ENCODE results near the gene MYO15A.

MYO15A gene

GRCh38 chr17:18161207-18162145 is 52.9 kb downstream of the MYO15A start:
- H3K27ac ChIP-seq (ENCODE audit: low read depth, low read length), result no peak overlapping the region
- no peak overlapping the region for H3K9ac ChIP-seq (ENCODE audit: low read length)
- no peaks in the 10 kb centered on the region for H3K9me3 ChIP-seq (ENCODE audit: low read length)
- H3K4me1 ChIP-seq (ENCODE audit: insufficient read depth, low read length), result peaks cover 5% of the 10 kb centered on the region
- H3K4me3 ChIP-seq (ENCODE audit: low read depth in 1 of 2, low read length in 2 of 2), result no peak overlapping the region
- no peaks in the 10 kb centered on the region for H3K27me3 ChIP-seq (ENCODE audit: control insufficient read depth in 1 of 2, insufficient read depth in 2 of 2, low read length in 2 of 2)
- H3K36me3 ChIP-seq (ENCODE audit: insufficient read depth, low read length), result no peaks in the 10 kb centered on the region

GRCh38 chr17:18163547-18163946 is 55.0 kb downstream of the MYO15A start:
- Histone ChIP-seq H3K27ac (ENCODE audit: low read depth, low read length) (no peak overlapping the region), H3K27me3 (ENCODE audit: control insufficient read depth in 1 of 2, insufficient read depth in 2 of 2, low read length in 2 of 2) (no peaks in the 10 kb centered on the region), H3K4me1 (ENCODE audit: insufficient read depth, low read length) (peaks cover 4% of the 10 kb centered on the region), H3K36me3 (ENCODE audit: insufficient read depth, low read length) (no peaks in the 10 kb centered on the region), H3K9ac (ENCODE audit: low read length) (no peak overlapping the region), H3K4me3 (ENCODE audit: low read depth in 1 of 2, low read length in 2 of 2) (no peak overlapping the region), H3K9me3 (ENCODE audit: low read length) (no peaks in the 10 kb centered on the region)

DNA sequence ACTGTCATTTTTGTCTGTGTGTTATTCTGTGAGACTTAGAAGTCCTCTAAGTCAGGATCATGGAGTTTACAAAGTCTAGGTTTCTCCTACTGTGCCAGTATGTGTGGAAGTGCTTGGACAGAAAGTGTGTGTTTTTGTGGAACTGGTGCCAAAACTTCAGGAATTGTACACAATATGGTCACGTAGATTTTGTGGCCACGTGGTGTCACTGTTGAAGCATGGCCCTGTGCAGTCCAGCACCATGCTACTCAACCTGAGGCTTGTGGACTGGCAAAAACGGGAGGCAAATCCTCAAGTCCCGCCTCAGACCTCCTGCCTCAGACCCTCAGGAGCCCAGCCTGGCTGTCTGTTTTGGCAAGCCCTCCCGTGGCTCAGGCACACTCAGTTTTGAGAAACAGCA is 58.3 kb downstream of the MYO15A start:
- Histone ChIP-seq H3K4me1 (ENCODE audit: insufficient read depth, low read length) (no peaks in the 10 kb centered on the region), H3K36me3 (ENCODE audit: insufficient read depth, low read length) (no peaks in the 10 kb centered on the region), H3K9ac (ENCODE audit: low read length) (no peak overlapping the region), H3K27ac (ENCODE audit: low read depth, low read length) (no peak overlapping the region), H3K27me3 (ENCODE audit: control insufficient read depth in 1 of 2, insufficient read depth in 2 of 2, low read length in 2 of 2) (no peaks in the 10 kb centered on the region), H3K4me3 (ENCODE audit: low read depth in 1 of 2, low read length in 2 of 2) (no peak overlapping the region), H3K9me3 (ENCODE audit: low read length) (no peaks in the 10 kb centered on the region)

DNA sequence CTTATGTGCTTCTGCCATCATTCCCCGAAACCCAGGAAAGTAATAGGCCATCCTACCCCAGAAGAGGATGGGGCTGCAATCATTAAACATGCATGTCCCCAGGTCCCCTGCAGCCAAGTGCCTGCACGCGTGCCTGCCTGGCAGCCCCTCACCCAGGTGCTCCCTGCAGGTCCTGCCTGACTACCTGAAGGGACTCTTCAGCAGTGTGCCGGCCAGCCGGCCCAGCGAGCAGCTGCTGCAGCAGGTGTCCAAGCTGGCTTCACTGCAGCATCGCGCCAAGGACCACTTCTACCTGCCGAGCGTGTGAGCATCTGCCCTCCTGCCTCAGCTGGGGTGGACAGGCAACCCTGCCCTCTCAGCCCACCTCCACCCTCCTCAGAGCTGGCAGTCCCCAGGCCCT is 58.9 kb downstream of the MYO15A start:
- H3K4me1 ChIP-seq (ENCODE audit: insufficient read depth, low read length), result no peaks in the 10 kb centered on the region
- no peaks in the 10 kb centered on the region for H3K9me3 ChIP-seq (ENCODE audit: low read length)
- no peaks in the 10 kb centered on the region for H3K36me3 ChIP-seq (ENCODE audit: insufficient read depth, low read length)
- H3K27me3 ChIP-seq (ENCODE audit: control insufficient read depth in 1 of 2, insufficient read depth in 2 of 2, low read length in 2 of 2), result no peaks in the 10 kb centered on the region
- H3K27ac ChIP-seq (ENCODE audit: low read depth, low read length), result no peak overlapping the region
- H3K4me3 ChIP-seq (ENCODE audit: low read depth in 1 of 2, low read length in 2 of 2), result no peak overlapping the region
- H3K9ac ChIP-seq (ENCODE audit: low read length), result no peak overlapping the region

DNA sequence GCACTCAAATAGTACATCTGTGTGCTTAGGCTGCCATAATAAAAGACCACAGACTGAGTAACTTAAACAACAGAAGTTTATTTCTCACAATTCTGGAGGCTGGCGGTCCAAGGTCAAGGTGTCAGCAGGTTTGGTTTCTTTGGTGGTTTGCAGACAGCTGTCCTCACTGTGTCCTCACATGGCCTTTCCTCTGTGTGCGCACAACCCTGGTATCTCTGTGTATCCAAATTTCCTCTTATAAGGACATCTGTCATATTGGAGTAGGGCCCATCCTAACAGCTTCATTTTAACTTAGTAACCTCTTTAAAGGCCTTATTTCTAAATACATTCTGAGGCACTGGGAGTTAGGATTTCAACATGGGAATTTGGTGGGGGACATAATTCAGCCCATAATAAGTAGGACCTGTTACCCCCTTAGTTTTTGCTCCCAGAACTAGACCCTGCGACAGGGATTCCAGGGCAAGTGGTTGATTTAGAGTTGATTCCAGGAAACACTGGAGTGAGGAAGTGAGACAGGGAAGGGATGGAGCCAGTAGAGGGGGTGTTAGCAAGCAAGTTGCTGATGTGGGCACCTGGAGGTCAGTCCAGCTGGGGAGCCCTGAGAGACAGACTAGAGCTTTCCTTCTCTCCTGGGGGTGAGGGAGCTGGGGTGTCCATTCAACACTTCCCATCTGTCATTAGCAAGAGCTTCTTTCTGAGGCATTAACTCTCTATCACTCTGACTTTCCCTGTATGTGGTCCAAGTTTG is 64.1 kb downstream of the MYO15A start:
- H3K9ac ChIP-seq (ENCODE audit: low read length), result no peak overlapping the region
- no peaks in the 10 kb centered on the region for H3K36me3 ChIP-seq (ENCODE audit: insufficient read depth, low read length)
- H3K4me3 ChIP-seq (ENCODE audit: low read depth in 1 of 2, low read length in 2 of 2), result no peak overlapping the region
- no peaks in the 10 kb centered on the region for H3K9me3 ChIP-seq (ENCODE audit: low read length)
- H3K27ac ChIP-seq (ENCODE audit: low read depth, low read length), result no peak overlapping the region
- H3K27me3 ChIP-seq (ENCODE audit: control insufficient read depth in 1 of 2, insufficient read depth in 2 of 2, low read length in 2 of 2), result no peaks in the 10 kb centered on the region
- no peaks in the 10 kb centered on the region for H3K4me1 ChIP-seq (ENCODE audit: insufficient read depth, low read length)

- H3K4me1 ChIP-seq (ENCODE audit: insufficient read depth, low read length), result no peaks in the 10 kb centered on the region
- no peak overlapping the region for H3K4me3 ChIP-seq (ENCODE audit: low read depth in 1 of 2, low read length in 2 of 2)
- no peaks in the 10 kb centered on the region for H3K27me3 ChIP-seq (ENCODE audit: control insufficient read depth in 1 of 2, insufficient read depth in 2 of 2, low read length in 2 of 2)
- H3K9ac ChIP-seq (ENCODE audit: low read length), result no peak overlapping the region
- no peaks in the 10 kb centered on the region for H3K36me3 ChIP-seq (ENCODE audit: insufficient read depth, low read length)
- no peak overlapping the region for H3K27ac ChIP-seq (ENCODE audit: low read depth, low read length)
- no peaks in the 10 kb centered on the region for H3K9me3 ChIP-seq (ENCODE audit: low read length)
Measured at GRCh38 chr17:18173740-18174139, 65.2 kb downstream of the MYO15A start.

- H3K9me3 ChIP-seq (ENCODE audit: low read length), result no peaks in the 10 kb centered on the region
- H3K27ac ChIP-seq (ENCODE audit: low read depth, low read length), result no peak overlapping the region
- no peaks in the 10 kb centered on the region for H3K36me3 ChIP-seq (ENCODE audit: insufficient read depth, low read length)
- H3K27me3 ChIP-seq (ENCODE audit: control insufficient read depth in 1 of 2, insufficient read depth in 2 of 2, low read length in 2 of 2), result no peaks in the 10 kb centered on the region
- no peak overlapping the region for H3K4me3 ChIP-seq (ENCODE audit: low read depth in 1 of 2, low read length in 2 of 2)
- H3K4me1 ChIP-seq (ENCODE audit: insufficient read depth, low read length), result no peaks in the 10 kb centered on the region
- no peak overlapping the region for H3K9ac ChIP-seq (ENCODE audit: low read length)
Measured at GRCh38 chr17:18176176-18176575, 67.6 kb downstream of the MYO15A start.

GRCh38 chr17:18177133-18177532 is 68.6 kb downstream of the MYO15A start:
- H3K27ac ChIP-seq (ENCODE audit: low read depth, low read length), result no peak overlapping the region
- H3K4me1 ChIP-seq (ENCODE audit: insufficient read depth, low read length), result peaks cover 4% of the 10 kb centered on the region
- H3K27me3 ChIP-seq (ENCODE audit: control insufficient read depth in 1 of 2, insufficient read depth in 2 of 2, low read length in 2 of 2), result no peaks in the 10 kb centered on the region
- no peaks in the 10 kb centered on the region for H3K36me3 ChIP-seq (ENCODE audit: insufficient read depth, low read length)
- H3K9ac ChIP-seq (ENCODE audit: low read length), result no peak overlapping the region
- H3K9me3 ChIP-seq (ENCODE audit: low read length), result no peaks in the 10 kb centered on the region
- H3K4me3 ChIP-seq (ENCODE audit: low read depth in 1 of 2, low read length in 2 of 2), result no peak overlapping the region

- no peaks in the 10 kb centered on the region for H3K9me3 ChIP-seq (ENCODE audit: low read length)
- H3K27ac ChIP-seq (ENCODE audit: low read depth, low read length), result no peak overlapping the region
- H3K4me1 ChIP-seq (ENCODE audit: insufficient read depth, low read length), result peaks cover 8% of the 10 kb centered on the region
- H3K9ac ChIP-seq (ENCODE audit: low read length), result no peak overlapping the region
- no peaks in the 10 kb centered on the region for H3K27me3 ChIP-seq (ENCODE audit: control insufficient read depth in 1 of 2, insufficient read depth in 2 of 2, low read length in 2 of 2)
- H3K4me3 ChIP-seq (ENCODE audit: low read depth in 1 of 2, low read length in 2 of 2), result no peak overlapping the region
- no peaks in the 10 kb centered on the region for H3K36me3 ChIP-seq (ENCODE audit: insufficient read depth, low read length)
Measured at GRCh38 chr17:18177722-18178121, 69.2 kb downstream of the MYO15A start.

DNA sequence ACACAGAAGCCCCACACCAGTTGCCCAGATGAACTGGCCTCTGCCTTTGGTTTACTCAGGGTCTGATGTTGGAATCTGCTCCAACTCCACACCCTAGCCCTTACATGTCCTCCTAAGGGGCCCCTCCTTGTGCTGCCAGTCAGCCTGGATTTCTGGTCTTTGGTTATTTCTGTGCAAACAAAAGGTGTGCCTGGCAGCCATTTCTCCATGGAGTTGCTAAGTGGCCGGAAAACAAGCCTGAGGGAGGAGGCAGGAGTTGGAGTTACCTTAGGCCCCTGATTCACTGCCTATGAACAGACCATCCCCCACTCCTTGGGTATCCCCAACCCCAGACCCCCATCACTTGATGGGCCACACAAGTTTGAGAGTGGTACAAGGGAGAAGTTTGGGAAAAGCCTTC is 70.6 kb downstream of the MYO15A start:
- Histone ChIP-seq H3K4me3 (ENCODE audit: low read depth in 1 of 2, low read length in 2 of 2) (no peak overlapping the region), H3K27me3 (ENCODE audit: control insufficient read depth in 1 of 2, insufficient read depth in 2 of 2, low read length in 2 of 2) (no peaks in the 10 kb centered on the region), H3K4me1 (ENCODE audit: insufficient read depth, low read length) (peaks cover 8% of the 10 kb centered on the region), H3K36me3 (ENCODE audit: insufficient read depth, low read length) (no peaks in the 10 kb centered on the region), H3K27ac (ENCODE audit: low read depth, low read length) (no peak overlapping the region), H3K9me3 (ENCODE audit: low read length) (no peaks in the 10 kb centered on the region), H3K9ac (ENCODE audit: low read length) (no peak overlapping the region)

- Histone ChIP-seq H3K4me1 (ENCODE audit: insufficient read depth, low read length) (peaks cover 8% of the 10 kb centered on the region), H3K9ac (ENCODE audit: low read length) (no peak overlapping the region), H3K4me3 (ENCODE audit: low read depth in 1 of 2, low read length in 2 of 2) (no peak overlapping the region), H3K27ac (ENCODE audit: low read depth, low read length) (no peak overlapping the region), H3K27me3 (ENCODE audit: control insufficient read depth in 1 of 2, insufficient read depth in 2 of 2, low read length in 2 of 2) (no peaks in the 10 kb centered on the region), H3K36me3 (ENCODE audit: insufficient read depth, low read length) (no peaks in the 10 kb centered on the region), H3K9me3 (ENCODE audit: low read length) (no peaks in the 10 kb centered on the region)
Measured at GRCh38 chr17:18179804-18180203, 71.2 kb downstream of the MYO15A start.
